Kidney (tissue), 14 donors: ENCODE measurements around the gene ARID1B. TPM values are rescaled to one million over a fixed set of nuclear protein-coding genes. Genes with fewer than 3 reads are reported as not detected.

Experiments
- DNase-seq, 5 donors: peaks; one replicate each; pipeline ENCODE4 v3.0.0-alpha.2; 2013 to 2020
- FAIRE-seq: peaks from 2 replicates; lab custom pipeline; 2012; peaks lifted over from hg19 to GRCh38; lab: Jason Lieb, UNC
- H3K27ac ChIP-seq, 2 donors: one replicate each; pipeline ENCODE4 v1.7.0; 2013; ENCODE audit warnings: low read depth in 2 of 2, low read length in 2 of 2, inconsistent platforms in 1 of 2
- H3K27me3 ChIP-seq: one replicate; pipeline ENCODE4 v1.7.1; 2013; ENCODE audit warnings: low read length, inconsistent platforms; ENCODE audit not compliant: control insufficient read depth, insufficient read depth
- H3K36me3 ChIP-seq, 3 donors: one replicate each; pipeline versions ENCODE4 v1.7.0 to v1.7.1; 2013; ENCODE audit warnings: low read length in 3 of 3, control low read depth in 1 of 3, inconsistent platforms in 1 of 3; ENCODE audit not compliant: insufficient read depth in 3 of 3, control insufficient read depth in 2 of 3
- H3K4me1 ChIP-seq, 3 donors: one replicate each; pipeline versions ENCODE4 v1.7.0 to v1.7.1; 2013; ENCODE audit warnings: low read length in 3 of 3, inconsistent platforms in 1 of 3, low read depth in 1 of 3; ENCODE audit not compliant: control insufficient read depth in 2 of 3, insufficient read depth in 2 of 3
- H3K4me3 ChIP-seq, 3 donors: one replicate each; pipeline versions ENCODE4 v1.7.0 to v1.8.1; 2013; ENCODE audit warnings: low read length in 3 of 3, control low read depth in 1 of 3, inconsistent platforms in 1 of 3
- H3K9ac ChIP-seq, 3 donors: one replicate each; pipeline versions ENCODE4 v1.7.0 to v1.7.1; 2013; ENCODE audit warnings: low read length in 3 of 3, control low read depth in 1 of 3, inconsistent platforms in 1 of 3
- H3K9me3 ChIP-seq, 3 donors: one replicate each; pipeline versions ENCODE4 v1.7.0 to v1.7.1; 2013; ENCODE audit warnings: low read length in 3 of 3, control low read depth in 1 of 3, inconsistent platforms in 1 of 3; ENCODE audit not compliant: control insufficient read depth in 2 of 3, insufficient read depth in 1 of 3
- intact Hi-C: fragments of 100-400 bp; cut with DNase I; formaldehyde crosslinking; loops from one replicate; pipeline ENCODE4 v1.11.1; 2022
- polyA plus RNA-seq: library from polyadenylated mRNA; stranded (reverse); fragments of 350-450 nt; fragmentation: Illumina TruSeq; extraction: RNeasy Lipid Tissue Mini Kit (QIAGEN cat#74804); gene quantifications from one replicate; pipeline ENCODE4 v1.2.3, GENCODE V29; 2014; ENCODE audit warnings: low read depth, low replicate concordance; ENCODE audit not compliant: insufficient read depth
- total RNA-seq: library from RNA; stranded (reverse); fragmentation: NEBNext Ultra II Directional; extraction: Animal tissue kit (Norgen Biotek cat#: 25700); gene quantifications from one replicate; pipeline ENCODE4 v1.2.1, GENCODE V29; 2021
- TF ChIP-seq, protein P1 (sequence below): IDR thresholded peaks from 3 replicates; pipeline ENCODE4 v1.5.1; 2012; ENCODE audit warnings: mild to moderate bottlenecking, moderate library complexity, borderline replicate concordance; ENCODE audit not compliant: insufficient read depth; ENCODE audit errors: extremely low read depth
- donor health status: control.
- donor health status: control.
- donor health status: control.
- donor health status: control.
- donor health status: control.
- donor health status: DM: yes; HTN: yes; CAD: no.
- donor health status: Normal renal cell carcinoma (clear cell type).

ARID1B gene
- total and polyA plus RNA-seq, 2 donors from 2014 or later, result 16.4 to 110 TPM

DNA sequence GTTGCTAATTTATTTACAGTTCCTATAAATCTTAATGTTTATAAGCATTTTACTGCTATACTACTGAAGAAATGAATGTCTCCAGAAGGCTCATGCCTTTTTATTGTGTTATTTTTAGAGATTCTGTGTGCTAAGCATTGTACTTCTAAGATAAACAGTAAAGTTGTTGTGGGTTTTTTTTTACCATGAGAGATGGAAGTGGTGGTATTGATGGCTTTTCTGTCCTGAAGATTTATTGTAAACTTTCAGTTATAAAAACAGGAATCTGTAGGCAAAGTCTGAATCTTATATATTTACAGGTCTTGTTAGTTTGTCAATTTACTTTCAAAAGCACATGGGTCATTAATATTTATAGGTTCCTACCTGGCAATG, 299.3 kb downstream of the ARID1B start:
- Histone ChIP-seq H3K36me3 (no peaks in the 10 kb centered on the region), H3K4me1 (no peaks in the 10 kb centered on the region), H3K4me3 (no peak overlapping the region), H3K9ac (no peak overlapping the region), H3K27me3 (no peaks in the 10 kb centered on the region), H3K9me3 (no peaks in the 10 kb centered on the region), H3K27ac (no peak overlapping the region)
- DNase-seq, result no peak
- TF ChIP-seq, protein P1, sequence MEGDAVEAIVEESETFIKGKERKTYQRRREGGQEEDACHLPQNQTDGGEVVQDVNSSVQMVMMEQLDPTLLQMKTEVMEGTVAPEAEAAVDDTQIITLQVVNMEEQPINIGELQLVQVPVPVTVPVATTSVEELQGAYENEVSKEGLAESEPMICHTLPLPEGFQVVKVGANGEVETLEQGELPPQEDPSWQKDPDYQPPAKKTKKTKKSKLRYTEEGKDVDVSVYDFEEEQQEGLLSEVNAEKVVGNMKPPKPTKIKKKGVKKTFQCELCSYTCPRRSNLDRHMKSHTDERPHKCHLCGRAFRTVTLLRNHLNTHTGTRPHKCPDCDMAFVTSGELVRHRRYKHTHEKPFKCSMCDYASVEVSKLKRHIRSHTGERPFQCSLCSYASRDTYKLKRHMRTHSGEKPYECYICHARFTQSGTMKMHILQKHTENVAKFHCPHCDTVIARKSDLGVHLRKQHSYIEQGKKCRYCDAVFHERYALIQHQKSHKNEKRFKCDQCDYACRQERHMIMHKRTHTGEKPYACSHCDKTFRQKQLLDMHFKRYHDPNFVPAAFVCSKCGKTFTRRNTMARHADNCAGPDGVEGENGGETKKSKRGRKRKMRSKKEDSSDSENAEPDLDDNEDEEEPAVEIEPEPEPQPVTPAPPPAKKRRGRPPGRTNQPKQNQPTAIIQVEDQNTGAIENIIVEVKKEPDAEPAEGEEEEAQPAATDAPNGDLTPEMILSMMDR, result no peak
- intact Hi-C loops, result no loop called here
- no peak for FAIRE-seq

GRCh38 chr6:157077251-157077650, 300.1 kb downstream of the ARID1B start:
- Histone ChIP-seq H3K9me3 (no peaks in the 10 kb centered on the region), H3K4me1 (no peaks in the 10 kb centered on the region), H3K27ac (no peak overlapping the region), H3K27me3 (no peaks in the 10 kb centered on the region), H3K9ac (no peak overlapping the region), H3K36me3 (no peaks in the 10 kb centered on the region), H3K4me3 (no peak overlapping the region)
- intact Hi-C loops, result no loop called here
- TF ChIP-seq, protein P1, result no peak
- FAIRE-seq (no peak), DNase-seq (no peak)

DNA sequence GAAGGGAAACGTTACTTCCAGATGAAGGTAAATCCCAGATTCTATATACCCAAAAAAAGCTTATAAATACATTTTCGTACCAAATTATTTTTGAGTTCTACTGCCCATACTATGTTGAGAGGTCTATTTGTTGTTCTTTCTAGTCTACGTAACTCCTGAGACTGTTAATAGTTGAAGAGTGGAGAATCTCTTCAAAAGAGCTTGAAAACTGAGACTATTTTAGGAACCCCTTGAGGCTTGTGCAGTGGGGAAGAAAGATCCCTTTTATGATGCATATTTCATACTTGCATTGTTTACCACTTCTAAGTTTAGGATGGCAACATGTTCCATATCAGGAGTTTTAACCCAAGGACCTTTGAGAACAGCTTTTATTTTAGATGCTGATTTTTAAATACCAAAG, 301.1 kb downstream of the ARID1B start:
- FAIRE-seq (no peak), DNase-seq (no peak)
- H3K27me3 ChIP-seq, result no peaks in the 10 kb centered on the region
- H3K9ac ChIP-seq, result no peak overlapping the region
- TF ChIP-seq, protein P1, result no peak
- H3K4me1 ChIP-seq, result no peaks in the 10 kb centered on the region
- intact Hi-C loops, result no loop called here
- H3K4me3 ChIP-seq, result no peak overlapping the region
- H3K9me3 ChIP-seq, result no peaks in the 10 kb centered on the region
- no peaks in the 10 kb centered on the region for H3K36me3 ChIP-seq
- H3K27ac ChIP-seq, result no peak overlapping the region

DNA sequence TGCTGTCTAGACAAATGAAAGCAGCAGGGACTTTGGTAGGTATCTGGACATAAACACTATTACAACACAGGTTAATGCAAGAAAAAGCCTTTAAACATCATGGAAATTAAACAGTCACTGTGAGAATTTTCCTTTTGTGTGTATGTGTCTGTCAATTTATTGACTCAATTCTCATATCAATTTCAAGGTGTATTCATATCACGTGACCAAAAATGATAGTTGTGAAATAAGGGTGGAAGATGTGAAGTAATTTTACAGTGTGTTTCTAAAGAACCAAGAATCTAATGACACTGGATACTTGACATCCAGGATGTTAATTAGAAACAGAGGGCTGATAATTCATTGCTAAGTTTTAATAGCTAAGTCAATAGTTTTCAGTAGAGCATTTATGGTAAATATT, 302.1 kb downstream of the ARID1B start:
- Histone ChIP-seq H3K36me3 (no peaks in the 10 kb centered on the region), H3K4me1 (no peaks in the 10 kb centered on the region), H3K9me3 (no peaks in the 10 kb centered on the region), H3K4me3 (no peak overlapping the region), H3K27ac (no peak overlapping the region), H3K9ac (no peak overlapping the region), H3K27me3 (no peaks in the 10 kb centered on the region)
- DNase-seq (no peak), FAIRE-seq (no peak)
- intact Hi-C loops, result no loop called here
- TF ChIP-seq, protein P1, result no peak
